Cardiac septum (tissue), 1 donor: ENCODE measurements around the gene TMTC3. TPM values are rescaled to one million over a fixed set of nuclear protein-coding genes. Genes with fewer than 3 reads are reported as not detected.

ENCODE experiments used
- DNase-seq: peaks from one replicate; pipeline ENCODE4 v3.0.0-alpha.2; 2020; ENCODE audit warnings: low spot score
- intact Hi-C: fragments of 100-400 bp; cut with DNase I; formaldehyde crosslinking; loops from one replicate; pipeline ENCODE4 v1.14.0; 2022
- total RNA-seq: library from RNA; stranded (reverse); fragmentation: NEBNext Ultra II Directional; extraction: Animal tissue kit (Norgen Biotek cat#: 25700); gene quantifications from one replicate; pipeline ENCODE4 v1.2.1, GENCODE V29; 2021
- donor health status: DM: no; HTN: no; CAD: no.

Gene TMTC3
- total RNA-seq, 1 donor from 2014 or later, result 12.2 TPM

DNA sequence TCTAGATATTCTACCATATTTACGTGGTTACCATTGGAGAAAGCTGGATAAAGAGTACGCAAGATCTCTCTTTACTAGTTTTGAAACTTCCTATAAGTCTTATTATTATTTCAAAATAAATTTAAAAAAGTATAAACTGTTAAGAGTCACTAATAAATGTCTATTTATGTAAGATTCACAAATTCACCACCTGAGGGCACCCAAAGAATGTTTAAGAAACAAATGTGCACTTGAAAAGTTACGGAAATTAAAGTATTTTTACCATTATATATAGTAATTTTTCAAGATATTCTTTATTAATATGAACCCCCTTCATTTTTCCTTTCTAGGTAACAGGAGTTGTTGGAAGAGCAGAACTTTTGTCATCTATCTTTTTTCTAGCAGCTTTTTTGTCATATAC is 11.9 kb downstream of the TMTC3 start:
- DNase-seq, result no peak
- intact Hi-C loops, result no loop called here

DNA sequence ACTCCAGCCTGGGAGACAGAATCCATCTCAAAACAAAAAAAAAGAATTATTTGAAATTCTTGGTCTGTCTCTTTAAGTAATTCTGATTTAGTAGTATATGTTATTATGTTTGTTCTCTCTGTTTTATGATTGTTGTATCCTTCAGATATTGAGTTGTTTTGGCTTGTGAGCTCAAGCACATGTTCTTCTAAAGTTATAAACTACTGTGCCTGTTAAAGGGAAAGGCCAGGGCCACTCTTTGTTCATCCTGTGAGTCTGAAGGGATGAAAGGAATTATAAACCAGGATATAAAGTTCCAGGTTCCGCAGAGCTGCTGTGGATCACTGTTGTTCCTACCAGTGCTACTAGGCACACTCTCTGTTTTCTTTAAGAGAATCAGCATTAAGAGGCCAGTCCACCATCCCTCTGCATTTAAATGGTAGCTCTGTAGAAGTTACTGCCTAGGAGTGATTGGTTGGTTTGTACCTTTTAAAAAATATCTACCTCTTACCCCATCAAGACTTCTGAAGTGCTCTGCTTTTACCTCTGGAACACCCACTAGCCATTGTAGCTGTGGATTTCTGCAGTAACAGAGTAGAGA is 14.1 kb downstream of the TMTC3 start:
- no peak for DNase-seq
- intact Hi-C loops, result no loop called here

DNA sequence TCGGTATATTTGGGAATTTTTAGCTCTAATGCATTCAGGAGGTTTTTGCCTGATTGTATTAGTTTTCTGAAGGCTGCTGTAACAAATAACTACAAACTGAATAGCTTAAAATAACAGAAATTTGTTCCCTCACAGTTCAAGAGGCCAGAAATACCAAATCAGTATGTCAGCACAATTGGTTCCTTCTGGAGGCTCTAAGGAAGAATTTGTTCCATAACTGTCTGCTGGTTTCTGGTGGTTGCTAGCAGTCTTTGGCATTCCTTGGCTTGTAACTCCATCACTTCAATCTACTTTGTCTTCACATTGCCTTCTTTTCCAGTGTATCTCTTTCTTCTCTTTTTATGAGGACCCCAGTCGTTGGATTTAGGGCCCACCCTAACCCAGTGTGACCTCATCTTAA is 21.3 kb downstream of the TMTC3 start:
- DNase-seq, result no peak
- intact Hi-C loops, result no loop called here

DNA sequence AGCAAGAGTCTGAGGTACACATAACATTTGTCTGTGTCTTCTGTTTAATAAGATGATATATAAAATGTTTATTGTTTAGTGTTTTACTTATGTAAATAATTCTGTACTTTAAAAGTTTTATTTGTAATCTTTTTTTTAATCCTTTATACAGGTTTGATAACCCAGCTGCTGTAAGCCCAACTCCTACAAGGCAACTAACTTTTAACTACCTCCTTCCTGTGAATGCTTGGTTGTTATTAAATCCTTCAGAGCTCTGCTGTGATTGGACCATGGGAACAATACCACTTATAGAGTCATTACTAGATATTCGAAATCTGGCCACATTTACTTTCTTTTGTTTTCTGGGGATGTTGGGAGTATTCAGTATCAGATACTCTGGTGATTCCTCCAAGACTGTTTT is 24.1 kb downstream of the TMTC3 start:
- intact Hi-C loops, result no loop called here
- DNase-seq, result no peak

DNA sequence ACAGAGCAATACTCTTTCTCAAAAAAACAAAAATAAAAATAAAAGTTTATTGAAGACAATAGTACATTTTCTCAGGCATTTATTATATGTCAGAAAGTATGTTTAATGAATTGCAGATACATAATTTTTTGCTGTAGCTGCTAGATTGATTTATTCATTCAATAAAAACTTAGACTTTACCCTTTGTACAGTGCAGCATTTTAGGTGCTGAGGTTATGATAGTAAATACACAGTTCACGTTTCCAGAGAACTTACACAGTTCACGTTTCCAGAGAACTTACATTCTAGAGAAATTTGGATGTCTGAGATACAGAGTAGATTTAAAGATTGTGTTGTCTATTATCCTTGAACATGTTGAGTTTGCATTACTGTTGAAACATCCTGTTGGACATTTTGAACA is 25.3 kb downstream of the TMTC3 start:
- no peak for DNase-seq
- intact Hi-C loops, result no loop called here

DNA sequence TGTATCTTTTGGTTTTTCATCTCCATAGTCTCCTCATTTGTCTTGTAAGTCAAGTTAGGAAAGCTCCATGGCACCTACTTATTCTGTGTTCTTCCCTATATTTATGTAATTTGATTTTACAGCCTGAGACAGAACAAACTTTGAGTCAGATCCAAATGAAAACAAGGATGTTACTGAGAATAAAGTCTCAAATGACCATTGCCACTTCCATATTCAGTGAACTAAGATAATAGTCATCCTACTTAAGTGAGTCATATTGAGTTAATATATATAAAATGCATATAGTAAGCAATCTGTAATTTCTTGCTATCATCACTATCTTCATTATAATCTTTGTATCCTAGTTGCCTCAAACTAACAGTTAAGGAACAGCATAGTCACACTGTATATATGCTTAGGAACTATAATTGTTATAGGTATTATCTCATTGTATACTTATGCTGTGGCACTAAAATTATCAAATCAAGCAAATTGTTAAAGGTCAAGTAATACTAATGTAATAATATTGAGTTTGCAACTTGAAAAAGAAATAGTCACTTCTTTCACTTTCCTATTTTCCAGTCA is 30.8 kb downstream of the TMTC3 start:
- intact Hi-C loops, result no loop called here

DNA sequence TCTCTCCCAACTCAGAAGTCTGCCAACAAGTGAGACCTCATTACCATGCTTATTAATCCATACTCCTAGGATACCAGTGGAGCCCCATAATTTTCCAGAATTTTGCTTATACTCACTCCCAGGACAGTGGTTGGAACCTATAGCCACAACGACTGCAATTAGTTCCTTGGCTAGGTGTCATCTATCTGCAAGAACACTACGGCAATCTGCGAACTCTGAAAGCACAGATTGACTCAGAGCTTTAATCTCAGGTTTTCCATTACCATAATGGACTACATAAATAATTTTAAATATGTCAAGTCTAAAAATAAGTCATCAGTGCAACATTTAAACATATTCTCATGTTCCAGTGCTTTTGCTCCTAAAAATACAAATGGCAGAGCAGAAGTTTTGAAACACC is 33.4 kb downstream of the TMTC3 start:
- DNase-seq, result no peak
- intact Hi-C loops, result no loop called here

More for the DNA sequence above, 30.8 kb downstream of the TMTC3 start:
- DNase-seq, result no peak

DNA sequence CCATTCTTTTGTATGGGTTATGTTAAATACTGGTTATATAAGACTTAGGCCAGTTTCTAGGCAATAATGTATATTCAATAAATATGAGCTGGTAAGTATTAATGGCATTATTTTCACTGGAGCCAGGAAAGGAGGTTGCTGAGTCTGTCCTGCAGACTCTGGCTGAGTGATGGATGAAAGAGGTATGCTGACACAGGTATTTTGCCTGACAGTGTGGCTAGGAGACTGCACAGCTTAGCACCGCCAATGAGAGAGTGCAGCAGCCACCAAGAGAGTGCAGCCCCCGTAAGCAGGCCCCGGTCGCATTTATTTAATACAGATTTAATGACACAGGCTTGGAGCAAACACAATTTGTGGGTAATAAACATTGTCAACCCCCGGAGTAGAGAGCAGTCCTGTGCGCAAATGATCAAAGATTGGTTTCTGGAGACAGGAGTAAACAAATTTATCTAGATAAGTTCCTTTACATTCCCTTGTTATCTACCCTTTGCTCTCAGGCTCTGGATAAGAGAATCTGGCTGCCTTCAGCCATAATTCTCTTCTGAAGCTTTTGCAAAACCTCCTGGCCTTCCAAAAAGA is 37.4 kb downstream of the TMTC3 start:
- intact Hi-C loops, result no loop called here
- DNase-seq, result no peak

DNA sequence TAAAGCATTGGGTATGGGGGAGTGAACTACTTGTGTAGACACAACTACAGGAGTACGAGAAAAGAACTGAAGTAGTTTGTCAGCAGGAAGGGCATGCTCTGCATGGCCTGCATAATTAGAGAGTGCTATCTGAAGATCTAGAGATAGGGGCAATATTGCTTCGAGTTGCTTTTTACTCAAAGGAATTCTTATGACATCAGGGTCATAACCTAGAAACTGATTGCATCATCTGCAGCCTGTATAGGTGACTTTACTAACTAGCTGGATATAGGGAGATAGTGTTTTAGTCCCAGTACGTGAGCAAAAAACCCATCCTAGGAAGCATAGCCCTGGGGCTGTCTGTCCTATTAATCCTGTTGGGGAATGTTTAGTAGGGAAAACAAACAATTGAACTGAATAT is 39.8 kb downstream of the TMTC3 start:
- no peak for DNase-seq
- intact Hi-C loops, result no loop called here

DNA sequence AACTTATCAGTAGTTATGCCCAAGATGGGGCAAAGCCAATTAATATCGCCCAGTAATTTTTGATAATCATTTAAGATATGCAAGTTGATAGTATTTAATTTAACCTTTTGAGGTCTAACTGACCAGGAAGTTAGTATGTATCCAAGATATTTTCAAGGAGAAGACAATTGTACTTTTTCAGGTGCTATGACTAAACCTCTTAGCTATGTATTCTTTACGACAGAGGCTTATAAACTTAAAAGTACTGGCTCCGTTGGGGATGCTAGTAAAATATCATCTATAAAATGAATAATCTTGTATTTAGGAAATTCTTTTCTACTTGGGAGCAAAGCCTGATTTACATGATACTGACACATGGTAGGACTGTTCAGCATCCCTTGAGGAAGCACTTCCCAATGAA is 40.3 kb downstream of the TMTC3 start:
- intact Hi-C loops, result no loop called here
- no peak for DNase-seq

DNA sequence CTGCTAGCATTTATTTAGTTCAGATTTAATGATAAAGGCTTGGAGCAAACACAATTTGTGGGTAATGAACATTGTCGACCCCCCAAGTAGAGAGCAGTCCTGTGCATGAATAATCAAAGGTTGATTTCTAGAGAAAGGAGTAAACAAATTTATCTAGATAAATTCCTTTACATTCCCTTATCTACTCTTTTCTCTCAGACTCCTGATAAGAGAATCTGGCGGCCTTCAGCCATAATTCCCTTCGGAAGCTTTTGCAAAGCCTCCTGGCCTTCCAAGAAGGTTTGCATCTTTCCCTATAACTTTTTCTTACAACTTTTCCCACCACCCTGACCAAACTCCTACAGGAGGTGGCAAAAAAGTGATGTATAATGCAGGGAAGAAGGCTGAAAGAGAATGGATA is 42.1 kb downstream of the TMTC3 start:
- DNase-seq, result no peak
- intact Hi-C loops, result no loop called here

DNA sequence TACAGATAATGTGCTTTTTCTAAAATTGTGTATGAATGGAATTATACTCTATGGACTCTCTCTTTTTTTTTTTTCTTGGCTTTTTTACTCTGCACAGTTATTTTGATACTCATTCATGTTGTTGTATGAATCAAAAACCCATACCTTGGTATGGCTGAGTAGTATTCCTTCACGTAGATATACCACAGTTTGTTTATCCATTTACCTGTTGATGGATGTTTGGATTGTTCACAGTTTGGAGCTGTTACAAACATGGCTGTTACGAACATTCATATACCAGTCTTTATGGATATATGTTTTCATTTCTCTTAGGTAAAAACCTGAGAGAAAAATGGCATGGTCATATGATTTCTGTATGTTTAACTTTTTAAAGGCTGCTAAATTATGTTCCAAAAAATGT is 43.2 kb downstream of the TMTC3 start:
- no peak for DNase-seq
- intact Hi-C loops, result no loop called here

DNA sequence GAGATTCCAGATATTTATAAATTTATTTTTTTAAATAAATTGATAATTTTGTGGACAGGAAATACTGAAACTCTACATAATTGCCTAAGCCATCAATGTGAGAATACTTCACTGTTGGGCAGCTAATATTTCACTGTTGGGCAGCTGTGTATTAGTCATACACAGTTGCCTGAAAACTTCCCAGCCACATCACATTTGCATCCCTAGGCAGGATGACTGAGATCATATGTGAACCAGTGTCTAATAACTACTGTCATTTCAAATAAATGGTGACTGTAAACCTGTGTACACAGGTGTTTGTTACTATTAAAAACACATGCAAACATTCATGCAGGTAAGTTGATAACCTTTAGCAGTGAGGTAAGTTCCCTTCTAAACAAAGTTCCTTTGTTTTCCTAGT is 43.9 kb downstream of the TMTC3 start:
- intact Hi-C loops, result no loop called here
- DNase-seq, result no peak

DNA sequence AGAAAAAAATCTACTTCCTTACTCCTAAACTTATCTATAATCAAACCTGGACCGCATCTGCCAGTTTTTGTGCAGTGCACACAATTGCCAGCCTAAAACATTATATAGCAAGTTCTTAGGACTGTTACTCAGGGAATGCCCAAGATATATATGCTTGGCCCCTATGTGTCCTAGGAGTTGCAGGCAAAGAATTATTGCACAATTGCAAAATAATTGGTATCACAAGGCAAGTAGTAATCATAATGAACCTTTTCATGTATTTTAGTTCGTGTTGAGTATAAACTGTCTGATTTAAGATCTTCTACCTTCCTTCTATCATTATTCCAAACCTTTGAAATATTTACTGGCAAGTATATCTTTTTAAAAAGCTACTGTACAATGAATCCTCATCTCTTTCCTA is 45.5 kb downstream of the TMTC3 start:
- intact Hi-C loops, result no loop called here
- no peak for DNase-seq

DNA sequence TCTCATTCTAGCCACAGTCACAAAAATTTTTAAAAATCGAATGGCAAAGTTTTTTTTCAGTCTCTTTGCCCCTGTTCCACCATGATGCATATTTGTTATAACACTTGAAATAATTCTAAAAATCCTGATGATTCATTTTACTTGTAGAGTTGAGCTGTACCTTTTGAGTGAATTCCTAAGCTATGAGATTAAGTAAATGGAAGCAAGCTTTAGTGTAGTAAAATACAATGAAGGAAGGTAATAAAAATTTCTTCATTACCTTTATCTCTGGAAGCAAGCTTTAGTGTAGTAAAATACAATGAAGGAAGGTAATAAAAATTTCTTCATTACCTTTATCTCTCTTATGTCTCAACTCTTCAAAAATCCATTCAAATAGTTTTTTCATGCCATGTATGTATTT is 46.1 kb downstream of the TMTC3 start:
- no peak for DNase-seq
- intact Hi-C loops, result no loop called here

DNA sequence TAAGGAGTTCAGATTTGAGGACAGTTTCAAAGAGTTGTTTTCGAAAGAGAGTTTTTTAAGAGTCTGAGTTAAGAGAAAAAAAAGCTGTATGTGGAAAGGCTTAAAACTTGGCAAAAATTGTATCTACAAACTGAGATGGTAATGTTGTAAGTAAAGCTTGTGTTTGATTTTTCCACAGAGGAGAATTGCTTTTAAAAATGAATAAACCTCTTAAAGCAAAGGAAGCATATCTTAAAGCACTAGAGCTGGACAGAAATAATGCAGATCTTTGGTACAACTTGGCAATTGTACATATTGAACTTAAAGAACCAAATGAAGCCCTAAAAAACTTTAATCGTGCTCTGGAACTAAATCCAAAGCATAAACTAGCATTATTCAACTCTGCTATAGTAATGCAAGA is 50.3 kb downstream of the TMTC3 start:
- intact Hi-C loops, result no loop called here
- no peak for DNase-seq

DNA sequence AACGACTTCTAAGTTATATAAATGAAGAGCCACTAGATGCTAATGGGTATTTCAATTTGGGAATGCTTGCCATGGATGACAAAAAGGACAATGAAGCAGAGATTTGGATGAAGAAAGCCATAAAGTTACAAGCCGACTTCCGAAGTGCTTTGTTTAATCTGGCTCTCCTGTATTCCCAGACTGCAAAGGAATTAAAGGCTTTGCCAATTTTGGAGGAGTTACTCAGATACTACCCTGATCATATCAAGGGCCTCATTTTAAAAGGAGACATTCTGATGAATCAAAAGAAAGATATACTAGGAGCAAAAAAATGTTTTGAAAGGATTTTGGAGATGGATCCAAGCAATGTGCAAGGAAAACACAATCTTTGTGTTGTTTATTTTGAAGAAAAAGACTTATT is 52.8 kb downstream of the TMTC3 start:
- intact Hi-C loops, result no loop called here
- DNase-seq, result no peak

DNA sequence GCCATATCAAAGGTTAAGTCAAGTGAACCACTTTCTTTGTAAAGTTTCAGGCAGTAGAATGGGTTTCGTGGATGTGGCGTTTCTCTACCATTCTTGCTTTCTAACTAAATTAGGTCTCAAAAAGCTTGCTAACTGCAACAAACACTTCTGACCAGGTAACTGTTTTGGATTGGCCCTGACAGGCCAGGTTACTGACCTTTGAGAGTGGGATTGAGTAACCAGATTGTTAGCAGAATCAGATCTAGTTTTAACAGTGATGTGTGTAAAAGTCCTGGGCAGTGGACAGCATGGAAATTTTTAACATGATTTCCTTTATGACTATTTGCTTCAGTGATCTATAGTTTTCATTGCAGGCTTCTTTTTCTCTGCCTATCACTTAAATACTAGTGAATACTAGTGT is 57.9 kb downstream of the TMTC3 start:
- DNase-seq, result no peak
- intact Hi-C loops, result no loop called here

DNA sequence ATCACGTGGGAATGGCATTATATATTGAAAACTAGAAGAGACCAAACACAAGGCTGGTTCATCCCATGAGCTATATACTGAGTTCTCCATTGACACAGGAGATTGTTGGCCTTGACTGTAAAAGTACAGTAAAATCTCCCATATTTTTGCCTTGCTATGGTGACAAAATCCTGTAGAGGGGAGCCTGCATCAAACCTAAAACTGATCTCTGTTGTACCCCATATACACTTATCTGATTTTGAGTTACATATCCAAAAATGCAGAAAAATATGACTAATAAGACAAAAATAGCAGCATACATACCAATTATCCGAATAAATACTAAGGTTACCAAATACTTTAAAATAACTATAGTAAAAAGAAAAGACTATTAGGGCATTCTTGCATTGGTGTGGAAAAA is 60.4 kb downstream of the TMTC3 start:
- no peak for DNase-seq
- intact Hi-C loops, result no loop called here

DNA sequence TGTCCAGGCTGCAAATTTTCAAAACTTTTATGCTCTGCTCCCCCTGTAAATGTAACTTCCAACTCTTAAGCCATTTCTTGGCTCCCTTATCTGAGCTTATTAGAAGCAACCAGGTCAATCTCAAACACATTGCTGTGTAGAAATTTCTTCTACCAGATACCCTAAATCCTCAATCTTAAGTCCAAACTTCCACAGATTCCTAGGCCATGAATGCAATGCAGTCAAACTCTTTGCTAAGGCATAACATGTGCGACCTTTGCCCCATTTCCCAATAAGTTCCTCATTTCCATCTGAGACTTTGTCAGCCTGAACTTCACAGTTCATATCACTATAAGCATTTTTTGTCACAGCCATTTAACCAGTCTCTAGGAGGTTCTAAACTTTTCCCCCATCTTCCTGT is 64.5 kb downstream of the TMTC3 start:
- intact Hi-C loops, result no loop called here
- DNase-seq, result no peak

DNA sequence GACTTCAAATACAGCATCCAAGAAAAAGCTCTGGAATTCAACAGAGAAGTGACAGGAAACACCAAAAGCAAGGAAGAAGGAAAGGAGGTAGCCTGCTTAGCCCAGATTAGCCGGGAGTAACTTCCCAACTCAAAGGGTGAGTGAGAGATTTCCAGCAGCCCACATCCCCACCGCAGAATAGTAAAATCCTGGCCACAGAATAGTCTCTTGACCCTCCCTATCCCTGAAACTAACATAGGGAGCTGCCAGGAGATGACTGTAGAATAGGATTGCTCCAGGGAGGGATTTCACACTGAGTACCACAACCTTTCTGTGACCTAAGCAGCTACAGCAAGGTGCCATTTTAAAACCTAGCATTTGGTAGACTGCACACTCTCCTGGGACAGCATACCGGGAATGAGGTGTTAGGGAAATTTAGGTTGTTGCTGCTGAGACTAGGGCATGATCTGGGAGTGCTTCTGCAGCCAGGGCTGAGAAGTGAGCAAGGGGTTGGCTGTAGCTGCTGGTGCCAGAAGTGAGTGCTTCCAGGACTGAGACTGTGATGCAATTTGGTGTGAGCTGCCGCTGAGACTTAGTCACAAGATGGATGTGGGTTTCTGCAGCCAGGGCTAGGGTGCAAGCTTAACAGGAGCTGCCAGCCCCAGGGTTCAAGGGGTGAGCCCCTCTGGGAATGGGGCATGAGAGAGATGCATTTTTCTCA is 66.0 kb downstream of the TMTC3 start:
- intact Hi-C loops, result no loop called here
- DNase-seq, result no peak
